K562 (cell line): ENCODE data around the gene CLCF1. TPM values are rescaled to one million over a fixed set of nuclear protein-coding genes. Genes with fewer than 3 reads are reported as not detected.
A peak's percentile ranks its signal among the peaks of the same experiment; 100 is the strongest.

Experiments used
- BCOR ChIP-seq: fragments of 450-650 bp; IDR thresholded peaks from 2 replicates; pipeline ENCODE4 v1.6.1; 2016
- ELF1 ChIP-seq: fragments of 200-800 bp; sonication (Bioruptor generic); IDR thresholded peaks from 2 replicates; pipeline ENCODE4 v1.6.1; 2016; ENCODE audit warnings: missing genetic modification characterization, missing compliant biosample characterization
- ELF4 ChIP-seq: fragments of 450-650 bp; formaldehyde crosslinking; IDR thresholded peaks from 2 replicates; pipeline ENCODE4 v1.4.0; 2022; ENCODE audit warnings: missing genetic modification characterization
- ERF ChIP-seq: fragments of 450-650 bp; formaldehyde crosslinking; IDR thresholded peaks from 2 replicates; pipeline ENCODE4 v1.4.0; 2020; ENCODE audit warnings: mild to moderate bottlenecking, mixed read lengths
- ESRRA ChIP-seq: fragments of 450-650 bp; IDR thresholded peaks from 2 replicates; pipeline ENCODE4 v1.6.1; 2014; ENCODE audit warnings: low read depth, mild to moderate bottlenecking, moderate library complexity, borderline replicate concordance
- ETV5 ChIP-seq: sonication (generic); formaldehyde crosslinking; IDR thresholded peaks from 2 replicates; pipeline ENCODE4 v1.4.0; 2020; ENCODE audit warnings: low read depth, mild to moderate bottlenecking, missing genetic modification reagents
- FOXK2 ChIP-seq, 2 experiments: fragments of 450-650 bp; IDR thresholded peaks in 1 of 2; conservative IDR thresholded peaks in 1 of 2; 2 replicates each; pipeline ENCODE4 v1.6.1; 2016; ENCODE audit warnings: low read depth in 2 of 2, mild to moderate bottlenecking in 1 of 2
- FOXP1 ChIP-seq: sonication (generic); formaldehyde crosslinking; IDR thresholded peaks from 2 replicates; pipeline ENCODE4 v1.8.0; 2022; ENCODE audit warnings: mild to moderate bottlenecking, missing genetic modification reagents
- KAT7 ChIP-seq: sonication (generic); formaldehyde crosslinking; IDR thresholded peaks from 2 replicates; pipeline ENCODE4 v1.8.0; 2022; ENCODE audit warnings: missing genetic modification reagents, mild to moderate bottlenecking, borderline replicate concordance
- KLF13 ChIP-seq: fragments of 450-650 bp; IDR thresholded peaks from 2 replicates; pipeline ENCODE4 v1.6.1; 2016; ENCODE audit warnings: missing genetic modification characterization, low read depth, mild to moderate bottlenecking, missing compliant biosample characterization, moderate library complexity, borderline replicate concordance
- NKRF ChIP-seq: fragments of 450-650 bp; IDR thresholded peaks from 2 replicates; pipeline ENCODE4 v1.6.1; 2016; ENCODE audit warnings: borderline replicate concordance
- PHF20 ChIP-seq: fragments of 450-650 bp; IDR thresholded peaks from 2 replicates; pipeline ENCODE4 v1.6.1; 2018; ENCODE audit not compliant: partially characterized antibody
- RB1 ChIP-seq: fragments of 450-650 bp; IDR thresholded peaks from 2 replicates; pipeline ENCODE4 v1.6.1; 2017; ENCODE audit warnings: low read depth, mild to moderate bottlenecking
- SAP30 ChIP-seq: fragments of 200-600 bp; sonication (generic); IDR thresholded peaks from 2 replicates; pipeline ENCODE4 v1.6.1; 2012; ENCODE audit warnings: borderline replicate concordance, low read depth, mild to moderate bottlenecking, moderate library complexity, low read length, control low read depth, inconsistent platforms; ENCODE audit not compliant: insufficient read depth, poor library complexity, severe bottlenecking
- XRCC4 ChIP-seq: IDR thresholded peaks from one replicate; pipeline ENCODE4 v1.6.1; 2011; ENCODE audit not compliant: insufficient read depth, insufficient read length; ENCODE audit errors: extremely low read depth
- ZNF232 ChIP-seq: sonication (generic); formaldehyde crosslinking; IDR thresholded peaks from 2 replicates; pipeline ENCODE4 v1.8.0; 2022; ENCODE audit warnings: mild to moderate bottlenecking, missing genetic modification reagents
- polyA plus RNA-seq, 8 experiments: library from polyadenylated mRNA; depleted of rRNA in 4 of 8; stranded (reverse) in 5 of 8; unstranded in 3 of 8; fragments of >200 nt; fragmentation: Nextera tagmentation in 2 of 8; fragmentation: Illumina TruSeq in 1 of 8; extraction: Ambion mirVana in 2 of 8; extraction: Trizol in 1 of 8; gene quantifications; 2 replicates each; pipeline versions ENCODE4 v1.2.1 to v1.2.3, GENCODE V29; 2011 to 2014; ENCODE audit warnings: inconsistent platforms in 1 of 8, missing spikeins in 1 of 8
- total RNA-seq, 7 experiments: library from RNA; depleted of rRNA in 6 of 7; stranded (reverse); fragments of >200 nt in 6 of 7; fragmentation: Illumina TruSeq in 2 of 7; extraction: Trizol in 2 of 7; gene quantifications; 2 replicates each; pipeline versions ENCODE4 v1.2.1 to v1.2.3, GENCODE V29; 2011 to 2021; ENCODE audit warnings: low replicate concordance in 1 of 7
- TF ChIP-seq, protein P1 (sequence below): fragments of 450-650 bp; IDR thresholded peaks from 2 replicates; pipeline ENCODE4 v1.6.1; 2016; ENCODE audit warnings: low read depth

CLCF1 gene
- total and polyA plus RNA-seq, 9 of the 15 experiments (the other 6 are each of a cell fraction or from before 2014, with no cell fraction given), result 0.49 to 5.8 (median 3.0) TPM

GRCh38 chr11:67391304-67392182, 18.1 kb upstream of the CLCF1 start, which contains the start of gene RAD9A (continued):
- TF ChIP-seq, protein P1, sequence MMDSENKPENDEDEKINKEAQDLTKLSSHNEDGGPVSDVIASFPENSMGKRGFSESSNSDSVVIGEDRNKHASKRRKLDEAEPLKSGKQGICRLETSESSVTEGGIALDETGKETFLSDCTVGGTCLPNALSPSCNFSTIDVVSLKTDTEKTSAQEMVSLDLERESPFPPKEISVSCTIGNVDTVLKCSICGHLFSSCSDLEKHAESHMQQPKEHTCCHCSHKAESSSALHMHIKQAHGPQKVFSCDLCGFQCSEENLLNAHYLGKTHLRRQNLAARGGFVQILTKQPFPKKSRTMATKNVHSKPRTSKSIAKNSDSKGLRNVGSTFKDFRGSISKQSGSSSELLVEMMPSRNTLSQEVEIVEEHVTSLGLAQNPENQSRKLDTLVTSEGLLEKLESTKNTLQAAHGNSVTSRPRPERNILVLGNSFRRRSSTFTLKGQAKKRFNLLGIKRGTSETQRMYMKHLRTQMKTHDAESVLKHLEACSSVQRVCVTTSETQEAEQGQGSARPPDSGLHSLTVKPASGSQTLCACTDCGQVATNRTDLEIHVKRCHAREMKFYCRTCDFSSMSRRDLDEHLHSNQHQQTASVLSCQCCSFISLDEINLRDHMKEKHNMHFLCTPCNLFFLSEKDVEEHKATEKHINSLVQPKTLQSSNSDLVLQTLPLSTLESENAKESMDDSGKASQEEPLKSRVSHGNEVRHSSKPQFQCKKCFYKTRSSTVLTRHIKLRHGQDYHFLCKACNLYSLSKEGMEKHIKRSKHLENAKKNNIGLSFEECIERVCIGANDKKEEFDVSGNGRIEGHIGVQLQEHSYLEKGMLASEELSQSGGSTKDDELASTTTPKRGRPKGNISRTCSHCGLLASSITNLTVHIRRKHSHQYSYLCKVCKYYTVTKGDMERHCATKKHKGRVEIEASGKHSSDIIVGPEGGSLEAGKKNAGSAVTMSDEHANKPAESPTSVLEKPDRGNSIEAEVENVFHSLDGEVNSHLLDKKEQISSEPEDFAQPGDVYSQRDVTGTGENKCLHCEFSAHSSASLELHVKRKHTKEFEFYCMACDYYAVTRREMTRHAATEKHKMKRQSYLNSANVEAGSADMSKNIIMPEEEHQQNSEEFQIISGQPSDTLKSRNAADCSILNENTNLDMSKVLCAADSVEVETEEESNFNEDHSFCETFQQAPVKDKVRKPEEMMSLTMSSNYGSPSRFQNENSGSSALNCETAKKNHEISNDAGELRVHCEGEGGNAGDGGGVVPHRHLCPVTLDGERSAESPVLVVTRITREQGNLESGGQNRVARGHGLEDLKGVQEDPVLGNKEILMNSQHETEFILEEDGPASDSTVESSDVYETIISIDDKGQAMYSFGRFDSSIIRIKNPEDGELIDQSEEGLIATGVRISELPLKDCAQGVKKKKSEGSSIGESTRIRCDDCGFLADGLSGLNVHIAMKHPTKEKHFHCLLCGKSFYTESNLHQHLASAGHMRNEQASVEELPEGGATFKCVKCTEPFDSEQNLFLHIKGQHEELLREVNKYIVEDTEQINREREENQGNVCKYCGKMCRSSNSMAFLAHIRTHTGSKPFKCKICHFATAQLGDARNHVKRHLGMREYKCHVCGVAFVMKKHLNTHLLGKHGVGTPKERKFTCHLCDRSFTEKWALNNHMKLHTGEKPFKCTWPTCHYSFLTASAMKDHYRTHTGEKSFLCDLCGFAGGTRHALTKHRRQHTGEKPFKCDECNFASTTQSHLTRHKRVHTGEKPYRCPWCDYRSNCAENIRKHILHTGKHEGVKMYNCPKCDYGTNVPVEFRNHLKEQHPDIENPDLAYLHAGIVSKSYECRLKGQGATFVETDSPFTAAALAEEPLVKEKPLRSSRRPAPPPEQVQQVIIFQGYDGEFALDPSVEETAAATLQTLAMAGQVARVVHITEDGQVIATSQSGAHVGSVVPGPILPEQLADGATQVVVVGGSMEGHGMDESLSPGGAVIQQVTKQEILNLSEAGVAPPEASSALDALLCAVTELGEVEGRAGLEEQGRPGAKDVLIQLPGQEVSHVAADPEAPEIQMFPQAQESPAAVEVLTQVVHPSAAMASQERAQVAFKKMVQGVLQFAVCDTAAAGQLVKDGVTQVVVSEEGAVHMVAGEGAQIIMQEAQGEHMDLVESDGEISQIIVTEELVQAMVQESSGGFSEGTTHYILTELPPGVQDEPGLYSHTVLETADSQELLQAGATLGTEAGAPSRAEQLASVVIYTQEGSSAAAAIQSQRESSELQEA, result no peak
- peak; percentile 89; the same call in 1 of the 2 replicates for TF ChIP-seq FOXP1 (CRISPR knock-in tag)
- TF ChIP-seq SAP30, result peak; percentile 91
- TF ChIP-seq KLF13 (tag), result 0 out of 2 replicates have a peak, but pooled peaks have one; percentile 16
- no peak for TF ChIP-seq XRCC4
- TF ChIP-seq ESRRA, result peak; percentile 77
- peak; percentile 82 for TF ChIP-seq KAT7 (CRISPR knock-in tag)
- TF ChIP-seq ERF, result peak; percentile 71; the same call in 1 of the 2 replicates
- TF ChIP-seq ETV5 (CRISPR knock-in tag), result peak; percentile 67; the same call in 1 of the 2 replicates
- TF ChIP-seq ZNF232 (CRISPR knock-in tag), result peak; percentile 77
- peak; percentile 33; the same call in 1 of the 2 replicates for TF ChIP-seq ELF1 (tag)
- TF ChIP-seq ELF4 (CRISPR knock-in tag), result 0 out of 2 replicates have a peak, but pooled peaks have one; percentile 57
- TF ChIP-seq FOXK2 (conservative IDR thresholded peaks at IDR 0.05 in 1 of 2, IDR thresholded peaks at IDR 0.05 in 1 of 2; ENCODE audit: low read depth in 2 of 2), result peak; percentile 53 to 94; a peak in 3 of 4 replicates
- TF ChIP-seq RB1, result peak; percentile 88
- peak; percentile 62 for TF ChIP-seq BCOR
- peak; percentile 91 for TF ChIP-seq PHF20
- peak; percentile 98 for TF ChIP-seq NKRF
